Measurements from ENCODE around the gene MCAT. TPM values are rescaled to one million over a fixed set of nuclear protein-coding genes. Genes with fewer than 3 reads are reported as not detected.

The MCAT gene
- total RNA-seq, 4 donors from 2014 or later = 17.1 to 26.7 (median 22.1) TPM

DNA sequence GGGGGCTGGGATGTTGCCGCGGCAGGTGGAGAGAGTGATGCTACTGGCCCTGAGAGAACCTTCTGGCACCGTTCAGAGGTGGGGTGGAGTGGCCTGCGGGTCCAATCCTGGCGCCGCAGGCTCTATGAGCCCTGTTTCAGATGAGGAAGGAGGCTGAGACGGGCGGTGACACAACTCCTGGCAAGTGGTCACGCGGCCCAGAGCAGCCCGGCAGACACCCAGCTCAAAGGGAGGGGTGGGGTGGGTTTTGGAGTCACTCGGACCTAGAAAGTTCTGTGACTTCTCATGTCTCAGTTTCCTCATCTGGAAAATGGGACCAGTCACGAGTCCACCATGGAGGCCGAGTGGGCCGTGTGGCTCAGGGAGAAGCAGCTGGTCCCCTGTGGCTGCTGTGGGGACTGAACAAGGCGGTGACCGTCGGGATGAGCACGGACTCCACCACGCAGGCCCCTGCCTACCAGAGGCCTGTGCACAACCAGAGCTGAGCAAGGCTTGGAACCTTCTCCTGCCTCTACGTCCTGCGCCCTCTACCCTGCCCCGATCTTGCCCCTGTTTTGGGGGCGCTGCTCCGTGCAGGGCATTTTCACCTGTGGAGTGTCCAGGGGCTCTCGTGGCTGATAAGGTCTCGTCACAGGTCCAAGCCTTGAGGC lies 11.8 kb upstream of the MCAT start:
- peaks cover 0 to 33% (median 7%) of the 10 kb centered on the region in 3 donors for H3K36me3 ChIP-seq
- H3K27me3 ChIP-seq = no peaks in the 10 kb centered on the region
- intact Hi-C loops (cut with DNase I) = no loop called here
- TF ChIP-seq POLR2A (IDR thresholded peaks at IDR 0.05) = no peak
- TF ChIP-seq, protein P1, sequence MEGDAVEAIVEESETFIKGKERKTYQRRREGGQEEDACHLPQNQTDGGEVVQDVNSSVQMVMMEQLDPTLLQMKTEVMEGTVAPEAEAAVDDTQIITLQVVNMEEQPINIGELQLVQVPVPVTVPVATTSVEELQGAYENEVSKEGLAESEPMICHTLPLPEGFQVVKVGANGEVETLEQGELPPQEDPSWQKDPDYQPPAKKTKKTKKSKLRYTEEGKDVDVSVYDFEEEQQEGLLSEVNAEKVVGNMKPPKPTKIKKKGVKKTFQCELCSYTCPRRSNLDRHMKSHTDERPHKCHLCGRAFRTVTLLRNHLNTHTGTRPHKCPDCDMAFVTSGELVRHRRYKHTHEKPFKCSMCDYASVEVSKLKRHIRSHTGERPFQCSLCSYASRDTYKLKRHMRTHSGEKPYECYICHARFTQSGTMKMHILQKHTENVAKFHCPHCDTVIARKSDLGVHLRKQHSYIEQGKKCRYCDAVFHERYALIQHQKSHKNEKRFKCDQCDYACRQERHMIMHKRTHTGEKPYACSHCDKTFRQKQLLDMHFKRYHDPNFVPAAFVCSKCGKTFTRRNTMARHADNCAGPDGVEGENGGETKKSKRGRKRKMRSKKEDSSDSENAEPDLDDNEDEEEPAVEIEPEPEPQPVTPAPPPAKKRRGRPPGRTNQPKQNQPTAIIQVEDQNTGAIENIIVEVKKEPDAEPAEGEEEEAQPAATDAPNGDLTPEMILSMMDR (IDR thresholded peaks at IDR 0.05) = no peak
- H3K9me3 ChIP-seq = no peaks in the 10 kb centered on the region
- H3K27ac ChIP-seq = peak overlapping the region in 2 of 4 donors; percentile 63 to 72
- H3K4me1 ChIP-seq = peaks cover 47 to 96% (median 67%) of the 10 kb centered on the region in 3 donors
- no peak for DNase-seq
- H3K4me3 ChIP-seq = no peak overlapping the region
- 70 to 79% methylated on average over 4 to 10 of the region's 27 CpGs for WGBS, 2 donors

DNA sequence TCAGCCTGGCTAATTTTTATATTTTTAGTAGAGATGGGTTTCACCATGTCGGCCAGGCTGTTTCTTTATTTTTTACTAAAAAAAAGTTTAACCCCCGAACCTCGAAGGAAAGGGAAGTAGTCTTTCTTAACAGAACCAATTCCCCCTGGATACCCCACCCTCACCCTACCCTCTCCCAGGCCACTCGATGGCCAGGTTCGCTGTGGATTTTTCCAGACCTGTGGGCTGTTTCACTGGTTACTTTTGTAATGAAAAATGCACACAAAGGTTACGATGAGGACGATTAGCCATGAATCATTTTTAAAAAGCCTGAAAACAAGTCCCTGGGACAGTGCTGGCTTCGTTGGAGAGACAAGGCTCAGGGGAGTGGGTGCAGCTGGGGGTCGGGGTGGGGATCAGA lies 10.7 kb upstream of the MCAT start:
- H3K27me3 ChIP-seq = no peaks in the 10 kb centered on the region
- peaks cover 0 to 21% (median 0%) of the 10 kb centered on the region in 3 donors for H3K36me3 ChIP-seq
- H3K27ac ChIP-seq = peak overlapping the region in 3 of 4 donors; percentile 22 to 72 (median 63)
- WGBS, 2 donors = 38 to 49% methylated on average over 9 of the region's 9 CpGs
- H3K4me3 ChIP-seq = peak overlapping the region in 3 of 4 donors; percentile 17 to 33 (median 23)
- intact Hi-C loops (cut with DNase I) = no loop called here
- DNase-seq = no peak
- peaks cover 37 to 92% (median 63%) of the 10 kb centered on the region in 3 donors for H3K4me1 ChIP-seq
- no peak for TF ChIP-seq POLR2A (IDR thresholded peaks at IDR 0.05)
- TF ChIP-seq, protein P1 (IDR thresholded peaks at IDR 0.05) = no peak
- H3K9me3 ChIP-seq = no peaks in the 10 kb centered on the region

DNA sequence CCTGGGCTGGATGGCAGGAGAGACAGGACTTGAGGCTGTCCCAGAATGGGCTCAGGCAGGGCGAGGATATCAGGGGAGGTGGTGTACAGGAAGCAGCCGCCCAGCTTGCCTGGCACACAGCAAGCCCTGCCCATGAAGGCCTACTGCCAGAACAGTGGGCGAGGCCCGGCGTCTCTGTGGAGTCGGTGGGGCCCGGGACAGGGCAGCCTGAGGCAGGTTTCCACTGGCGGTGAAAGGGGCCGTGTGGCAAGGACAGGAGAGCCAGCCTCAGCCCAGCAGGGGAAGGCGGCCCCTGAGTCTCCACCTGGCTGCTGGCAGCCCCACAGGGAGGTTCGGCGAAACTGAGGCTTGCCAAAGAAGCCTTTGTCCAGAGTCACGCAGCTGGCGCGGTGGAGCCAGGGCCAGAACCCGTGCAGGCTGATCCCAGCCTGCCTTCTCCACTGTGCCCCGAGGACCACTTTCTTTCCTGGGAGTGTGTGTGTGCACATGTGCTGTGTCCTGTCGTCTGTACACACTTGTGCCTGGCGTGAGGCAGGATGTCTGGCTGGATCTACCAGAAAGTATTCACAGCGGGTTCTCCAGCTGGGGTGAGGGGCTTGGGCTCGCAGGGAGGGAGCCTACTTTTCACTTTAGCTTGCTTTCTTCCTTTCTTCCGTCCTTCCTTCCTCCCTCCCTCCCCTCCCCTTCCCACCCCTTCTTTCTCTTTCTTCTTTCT lies 9.3 kb upstream of the MCAT start:
- TF ChIP-seq, protein P1 (IDR thresholded peaks at IDR 0.05) = no peak
- peak in 2 of 4 donors; percentile 30 to 64 for TF ChIP-seq POLR2A (IDR thresholded peaks at IDR 0.05)
- DNase-seq = peak; percentile 31
- H3K4me3 ChIP-seq = peak overlapping the region; percentile 71 to 97 (median 84)
- H3K27ac ChIP-seq = peak overlapping the region; percentile 93 to 98 (median 95)
- intact Hi-C loops (cut with DNase I) = no loop called here
- 4 to 24% methylated on average over 3 to 5 of the region's 22 CpGs for WGBS, 2 donors
- H3K4me1 ChIP-seq = peaks cover 28 to 92% (median 49%) of the 10 kb centered on the region in 3 donors
- peaks cover 0 to 21% (median 0%) of the 10 kb centered on the region in 3 donors for H3K36me3 ChIP-seq
- no peaks in the 10 kb centered on the region for H3K27me3 ChIP-seq
- no peaks in the 10 kb centered on the region for H3K9me3 ChIP-seq

DNA sequence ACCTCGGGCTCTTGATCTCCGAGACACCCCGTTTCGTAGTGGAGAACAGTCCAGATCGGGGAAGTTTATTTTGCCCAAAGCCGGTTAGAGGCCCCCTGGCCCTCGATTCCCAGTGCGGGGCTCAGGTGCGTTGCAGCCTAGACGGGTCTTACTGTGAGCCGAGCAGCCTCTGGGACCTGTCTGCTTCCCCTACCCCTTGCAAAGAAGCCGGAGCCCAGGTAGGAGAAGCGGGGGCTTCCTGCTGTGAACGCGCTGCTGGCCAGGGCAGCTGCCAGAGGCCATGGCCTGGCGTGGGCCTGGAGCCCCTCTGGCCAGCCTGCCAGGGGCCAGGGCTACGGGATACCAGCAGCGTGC lies 8.8 kb upstream of the MCAT start:
- Histone ChIP-seq H3K36me3 (peaks cover 0 to 21% (median 0%) of the 10 kb centered on the region in 3 donors), H3K4me3 (peak overlapping the region; percentile 71 to 97 (median 84)), H3K27me3 (no peaks in the 10 kb centered on the region), H3K9me3 (no peaks in the 10 kb centered on the region), H3K27ac (peak overlapping the region; percentile 93 to 98 (median 95)), H3K4me1 (peaks cover 28 to 91% (median 45%) of the 10 kb centered on the region in 3 donors)
- 3% methylated on average over 6 of the region's 18 CpGs; no CpG with 5 or more reads in 1 of the 2 donors for WGBS, 2 donors
- intact Hi-C loops (cut with DNase I) = no loop called here
- no peak for DNase-seq
- no peak for TF ChIP-seq POLR2A (IDR thresholded peaks at IDR 0.05)
- TF ChIP-seq, protein P1 (IDR thresholded peaks at IDR 0.05) = no peak
